ENCODE results near the gene HEXIM1. TPM values are rescaled to one million over a fixed set of nuclear protein-coding genes. Genes with fewer than 3 reads are reported as not detected.

Gene HEXIM1
- total and polyA plus RNA-seq, 8 donors = 6.8 to 17.2 (median 12.0) TPM

GRCh38 chr17:45164734-45165269 lies 16.5 kb downstream of the HEXIM1 start:
- 88 to 95% methylated on average over 7 of the region's 7 CpGs for WGBS, 2 donors
- Histone ChIP-seq H3K27me3 (no peaks in the 10 kb centered on the region), H3K27ac (no peak overlapping the region), H3K4me1 (peaks cover 0 to 13% (median 5%) of the 10 kb centered on the region in 3 donors), H3K9me3 (no peaks in the 10 kb centered on the region), H3K4me3 (no peak overlapping the region), H3K36me3 (no peaks in the 10 kb centered on the region)
- TF ChIP-seq, protein P1, sequence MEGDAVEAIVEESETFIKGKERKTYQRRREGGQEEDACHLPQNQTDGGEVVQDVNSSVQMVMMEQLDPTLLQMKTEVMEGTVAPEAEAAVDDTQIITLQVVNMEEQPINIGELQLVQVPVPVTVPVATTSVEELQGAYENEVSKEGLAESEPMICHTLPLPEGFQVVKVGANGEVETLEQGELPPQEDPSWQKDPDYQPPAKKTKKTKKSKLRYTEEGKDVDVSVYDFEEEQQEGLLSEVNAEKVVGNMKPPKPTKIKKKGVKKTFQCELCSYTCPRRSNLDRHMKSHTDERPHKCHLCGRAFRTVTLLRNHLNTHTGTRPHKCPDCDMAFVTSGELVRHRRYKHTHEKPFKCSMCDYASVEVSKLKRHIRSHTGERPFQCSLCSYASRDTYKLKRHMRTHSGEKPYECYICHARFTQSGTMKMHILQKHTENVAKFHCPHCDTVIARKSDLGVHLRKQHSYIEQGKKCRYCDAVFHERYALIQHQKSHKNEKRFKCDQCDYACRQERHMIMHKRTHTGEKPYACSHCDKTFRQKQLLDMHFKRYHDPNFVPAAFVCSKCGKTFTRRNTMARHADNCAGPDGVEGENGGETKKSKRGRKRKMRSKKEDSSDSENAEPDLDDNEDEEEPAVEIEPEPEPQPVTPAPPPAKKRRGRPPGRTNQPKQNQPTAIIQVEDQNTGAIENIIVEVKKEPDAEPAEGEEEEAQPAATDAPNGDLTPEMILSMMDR (IDR thresholded peaks at IDR 0.05) = no peak
- intact Hi-C loops (cut with DNase I) = no loop called here
- FAIRE-seq (no peak), ATAC-seq (no peak), DNase-seq (peak in 1 of 6 donors; percentile 31)

DNA sequence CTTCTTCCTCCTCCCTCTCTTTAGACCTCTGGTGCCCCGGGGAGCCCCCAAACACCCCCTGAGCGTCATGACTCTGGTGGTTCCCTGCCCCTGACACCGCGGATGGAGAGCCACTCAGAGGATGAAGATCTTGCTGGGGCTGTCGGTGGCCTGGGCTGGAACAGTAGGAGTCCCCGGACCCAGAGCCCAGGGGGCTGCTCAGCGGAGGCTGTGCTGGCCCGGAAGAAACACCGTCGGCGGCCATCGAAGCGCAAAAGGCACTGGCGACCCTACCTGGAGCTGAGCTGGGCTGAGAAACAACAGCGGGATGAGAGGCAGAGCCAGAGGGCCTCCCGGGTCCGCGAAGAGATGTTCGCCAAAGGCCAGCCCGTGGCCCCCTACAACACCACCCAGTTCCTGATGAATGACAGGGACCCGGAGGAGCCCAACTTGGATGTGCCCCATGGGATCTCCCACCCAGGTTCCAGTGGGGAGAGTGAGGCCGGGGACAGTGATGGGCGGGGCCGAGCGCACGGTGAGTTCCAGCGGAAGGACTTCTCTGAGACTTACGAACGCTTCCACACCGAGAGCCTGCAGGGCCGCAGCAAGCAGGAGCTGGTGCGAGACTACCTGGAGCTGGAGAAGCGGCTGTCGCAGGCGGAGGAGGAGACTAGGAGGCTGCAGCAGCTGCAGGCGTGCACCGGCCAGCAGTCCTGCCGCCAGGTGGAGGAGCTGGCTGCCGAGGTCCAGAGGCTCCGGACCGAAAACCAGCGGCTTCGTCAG lies 20.9 kb downstream of the HEXIM1 start:
- TF ChIP-seq, protein P1 (IDR thresholded peaks at IDR 0.05) = no peak
- ATAC-seq (no peak), FAIRE-seq (no peak), DNase-seq (peak in 1 of 6 donors; percentile 50)
- Histone ChIP-seq H3K36me3 (no peaks in the 10 kb centered on the region), H3K27ac (no peak overlapping the region), H3K27me3 (no peaks in the 10 kb centered on the region), H3K9me3 (no peaks in the 10 kb centered on the region), H3K4me1 (peaks cover 5 to 16% (median 7%) of the 10 kb centered on the region in 3 donors), H3K4me3 (no peak overlapping the region)
- intact Hi-C loops (cut with DNase I) = no loop called here
- WGBS, 2 donors = 92% methylated on average over 43 of the region's 43 CpGs

- H3K27me3 ChIP-seq = no peaks in the 10 kb centered on the region
- DNase-seq (no peak), ATAC-seq (no peak), FAIRE-seq (no peak)
- no peaks in the 10 kb centered on the region for H3K9me3 ChIP-seq
- TF ChIP-seq, protein P1 (IDR thresholded peaks at IDR 0.05) = no peak
- peaks cover 5 to 16% (median 7%) of the 10 kb centered on the region in 3 donors for H3K4me1 ChIP-seq
- 90 to 92% methylated on average over 12 of the region's 12 CpGs for WGBS, 2 donors
- intact Hi-C loops (cut with DNase I) = no loop called here
- H3K36me3 ChIP-seq = no peaks in the 10 kb centered on the region
- peak overlapping the region; percentile 70 to 92 (median 76) for H3K27ac ChIP-seq
- no peak overlapping the region for H3K4me3 ChIP-seq
Measured at GRCh38 chr17:45170280-45170930, 22.1 kb downstream of the HEXIM1 start.

GRCh38 chr17:45170931-45171337 lies 22.7 kb downstream of the HEXIM1 start:
- H3K9me3 ChIP-seq = no peaks in the 10 kb centered on the region
- peak overlapping the region; percentile 70 to 92 (median 76) for H3K27ac ChIP-seq
- no peak overlapping the region for H3K4me3 ChIP-seq
- ATAC-seq = peak; percentile 47 to 67 (median 53)
- H3K4me1 ChIP-seq = peaks cover 5 to 16% (median 7%) of the 10 kb centered on the region in 3 donors
- intact Hi-C loops (cut with DNase I) = no loop called here
- FAIRE-seq = no peak
- no peaks in the 10 kb centered on the region for H3K27me3 ChIP-seq
- DNase-seq = peak; percentile 51 to 72 (median 62)
- WGBS, 2 donors = 39 to 42% methylated on average over 5 of the region's 5 CpGs
- no peaks in the 10 kb centered on the region for H3K36me3 ChIP-seq
- TF ChIP-seq, protein P1 (IDR thresholded peaks at IDR 0.05) = no peak
